ENCODE measurements around the gene FGF4. TPM values are rescaled to one million over a fixed set of nuclear protein-coding genes. Genes with fewer than 3 reads are reported as not detected.

Gene FGF4
- total RNA-seq, 1 experiment from 2014 or later = not detected

Other genes with a start within 250 kb of the FGF4 start
- gene CCND1, start 134.2 kb downstream of the FGF4 start, total RNA-seq (2014; rRNA removed; shearing (Covaris generic); ENCODE audit: low replicate concordance) = 43.8 and 60.7 TPM in 2 replicates
- gene LTO1, start 100.0 kb downstream of the FGF4 start, total RNA-seq (2014; rRNA removed; shearing (Covaris generic); ENCODE audit: low replicate concordance) = 24.6 and 67.6 TPM in 2 replicates
- not detected in 2 replicates for gene FGF19, start 71.3 kb downstream of the FGF4 start, total RNA-seq (2014; rRNA removed; shearing (Covaris generic); ENCODE audit: low replicate concordance)
- not detected in 2 replicates for gene FGF3, start 44.1 kb upstream of the FGF4 start, total RNA-seq (2014; rRNA removed; shearing (Covaris generic); ENCODE audit: low replicate concordance)